HL-60/S4 treated with retinoic acid at 250 ng/mL for 4 days and 3 days (cell line): ENCODE results near the gene NTNG2.

Experiments
- in situ Hi-C: fragments of 300-500 bp; cut with MboI; formaldehyde crosslinking; loops from 2 replicates; pipeline ENCODE4 v1.7.0; 2022; ENCODE audit warnings: low sequenced_read_pairs

The NTNG2 gene

DNA sequence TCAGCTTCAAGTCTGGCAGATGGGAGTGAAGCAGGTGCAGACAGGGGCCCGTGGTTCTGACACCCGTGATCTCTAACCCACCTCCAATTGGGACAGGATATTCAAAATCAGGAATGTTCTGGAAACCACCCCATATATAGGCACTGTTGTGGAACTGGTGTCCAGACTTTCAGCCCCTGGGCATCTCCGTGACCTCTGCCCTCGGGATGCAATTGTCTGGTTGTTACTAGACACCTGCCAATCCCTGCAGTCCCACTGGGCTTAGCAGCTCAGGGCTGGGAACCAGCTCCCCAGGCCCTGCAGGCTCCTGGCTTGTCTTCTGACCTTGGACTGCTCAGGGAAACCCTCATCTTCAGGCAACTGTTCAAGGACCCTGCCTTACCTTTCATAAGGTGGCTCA, 38.8 kb downstream of the NTNG2 start:
- in situ Hi-C loops = no loop called here

DNA sequence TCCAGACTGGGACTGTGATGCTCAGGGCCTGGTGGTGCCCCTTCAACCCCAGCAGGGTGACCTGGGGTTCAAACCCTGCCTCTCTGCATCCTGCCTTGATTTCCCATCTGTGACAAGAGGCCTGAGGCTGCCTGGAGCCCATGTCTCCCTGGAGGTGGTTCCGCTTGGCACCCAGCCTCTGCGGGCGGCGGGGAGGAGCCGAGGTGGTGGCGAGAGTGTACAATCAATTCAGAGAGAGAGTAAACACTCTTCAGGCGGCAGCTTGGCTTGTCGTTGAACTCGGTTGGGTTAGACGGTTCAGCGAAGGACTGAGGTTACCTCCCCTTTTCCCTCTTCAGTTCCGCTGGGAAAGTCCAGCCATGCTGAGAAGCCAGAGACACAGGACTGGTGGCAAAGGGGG, 39.3 kb downstream of the NTNG2 start:
- in situ Hi-C loops = no loop called here

GRCh38 chr9:132201780-132202703, 40.2 kb downstream of the NTNG2 start:
- in situ Hi-C loops = no loop called here

- in situ Hi-C loops = no loop called here
Measured at GRCh38 chr9:132204883-132205282, 43.0 kb downstream of the NTNG2 start.

DNA sequence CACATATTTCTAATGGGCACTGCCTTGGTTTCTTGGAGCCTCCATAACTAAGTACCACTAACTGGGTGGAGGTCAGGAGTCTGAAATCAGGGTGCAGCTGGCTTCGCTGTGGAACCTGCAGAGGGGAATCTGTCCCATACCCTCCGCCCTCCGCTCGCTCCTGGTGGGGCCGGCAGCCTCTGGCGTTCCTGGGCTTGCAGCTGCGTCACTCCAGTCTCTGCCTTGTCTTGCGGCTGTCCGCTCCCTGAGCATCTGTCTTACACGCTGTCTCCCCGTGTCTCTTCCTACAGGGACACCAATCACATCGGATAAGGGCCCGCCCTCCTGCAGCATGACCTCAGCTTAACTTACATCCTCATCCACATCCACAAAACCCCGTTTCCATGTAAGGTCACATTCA, 45.4 kb downstream of the NTNG2 start:
- in situ Hi-C loops = no loop called here

GRCh38 chr9:132207839-132208615, 46.2 kb downstream of the NTNG2 start:
- in situ Hi-C loops = no loop called here

- in situ Hi-C loops = no loop called here
Measured at GRCh38 chr9:132209228-132209627, 47.4 kb downstream of the NTNG2 start.

- in situ Hi-C loops = no loop called here
Measured at GRCh38 chr9:132210472-132211145, 48.8 kb downstream of the NTNG2 start.

- in situ Hi-C loops = no loop called here
Measured at GRCh38 chr9:132211570-132211969, 49.7 kb downstream of the NTNG2 start.

DNA sequence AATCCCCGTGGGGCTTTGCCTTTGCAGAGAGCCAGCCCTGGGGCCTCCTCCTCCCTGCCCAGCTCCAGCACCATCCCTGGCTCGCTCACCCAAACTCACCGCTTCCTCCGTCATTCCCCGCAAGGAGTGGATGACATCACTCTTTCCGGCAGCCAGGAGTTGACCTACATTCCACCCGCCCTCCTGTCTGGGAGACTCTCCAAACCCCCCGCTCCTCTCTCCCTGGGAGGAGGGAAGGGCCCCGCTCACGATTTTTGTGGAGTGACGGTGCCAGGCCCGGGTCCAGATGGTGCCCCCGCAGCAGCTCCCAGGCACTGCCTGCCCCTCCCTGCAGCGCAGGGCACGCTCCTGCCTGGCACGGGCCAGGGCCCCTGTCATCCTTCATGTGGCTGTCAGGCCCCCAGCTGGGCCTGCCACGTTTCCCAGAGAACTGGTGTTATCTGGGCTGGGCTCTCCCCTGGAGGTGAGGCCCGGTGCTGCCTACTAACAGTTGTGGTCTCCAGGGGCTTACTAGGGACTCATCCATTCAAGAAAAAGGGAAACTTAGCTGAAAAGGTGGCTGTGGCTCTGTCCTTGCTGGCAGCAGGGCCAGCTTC, 52.3 kb downstream of the NTNG2 start:
- in situ Hi-C loops = no loop called here

GRCh38 chr9:132216861-132217619, 55.2 kb downstream of the NTNG2 start:
- in situ Hi-C loops = no loop called here

DNA sequence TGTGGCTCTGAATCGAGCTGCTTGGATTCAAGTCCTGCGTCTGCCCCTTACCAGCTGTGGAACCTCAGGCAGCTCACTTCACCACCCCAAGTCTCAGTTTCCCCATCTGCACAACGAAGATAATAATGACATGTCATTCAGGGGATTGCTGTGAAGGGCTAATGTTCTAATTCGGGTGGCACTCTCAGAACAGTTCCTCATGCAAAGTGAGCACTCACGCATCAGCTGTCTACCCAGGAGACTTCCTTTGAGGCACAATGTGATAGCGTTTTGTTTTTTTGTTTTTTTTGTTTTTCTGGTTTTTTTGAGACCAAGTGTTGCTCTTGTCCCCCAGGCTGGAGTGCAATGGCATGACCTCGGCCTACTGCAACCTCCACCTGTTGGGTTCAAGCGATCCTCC, 56.4 kb downstream of the NTNG2 start:
- in situ Hi-C loops = no loop called here

DNA sequence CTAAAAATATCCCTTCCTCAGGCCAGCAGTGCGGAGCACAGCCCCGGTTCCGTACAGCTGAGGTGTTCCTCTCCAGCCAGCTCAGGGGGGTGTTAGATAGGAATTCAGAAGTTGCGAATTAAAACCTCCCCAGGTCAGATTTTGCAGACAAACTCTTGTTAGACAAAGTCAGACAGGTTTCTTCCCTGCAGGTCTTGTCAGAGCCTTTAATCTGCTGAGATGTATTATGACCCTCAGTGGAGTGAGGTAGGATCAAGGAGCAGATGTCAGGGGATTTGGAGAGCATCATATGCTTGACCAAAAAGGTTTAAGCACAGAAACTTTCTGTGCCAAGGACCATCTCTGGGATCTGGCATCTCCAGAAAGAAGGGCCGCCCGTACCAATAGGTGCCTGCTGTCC, 60.1 kb downstream of the NTNG2 start:
- in situ Hi-C loops = no loop called here

DNA sequence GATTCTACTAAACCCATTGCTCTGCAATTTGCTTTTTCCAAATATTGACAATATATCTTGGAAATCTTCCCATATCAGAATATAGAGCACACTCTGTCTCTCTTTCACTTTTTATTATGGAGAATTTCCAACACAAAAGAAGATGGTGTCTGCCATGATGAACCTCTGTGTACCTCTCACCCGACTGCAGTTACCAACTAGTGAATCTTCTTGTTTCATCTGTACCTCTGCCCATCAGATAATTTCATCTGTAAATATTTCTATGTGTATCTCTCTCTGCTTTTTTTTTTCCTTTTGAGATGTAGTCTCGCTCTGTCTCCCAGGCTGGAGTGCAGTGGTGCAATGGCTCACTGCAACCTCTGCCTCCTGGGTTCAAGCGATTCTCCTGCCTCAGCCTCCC, 62.8 kb downstream of the NTNG2 start:
- in situ Hi-C loops = no loop called here

- in situ Hi-C loops = no loop called here
Measured at GRCh38 chr9:132226571-132227430, 64.9 kb downstream of the NTNG2 start.

- in situ Hi-C loops = no loop called here
Measured at GRCh38 chr9:132228062-132228461, 66.2 kb downstream of the NTNG2 start.

DNA sequence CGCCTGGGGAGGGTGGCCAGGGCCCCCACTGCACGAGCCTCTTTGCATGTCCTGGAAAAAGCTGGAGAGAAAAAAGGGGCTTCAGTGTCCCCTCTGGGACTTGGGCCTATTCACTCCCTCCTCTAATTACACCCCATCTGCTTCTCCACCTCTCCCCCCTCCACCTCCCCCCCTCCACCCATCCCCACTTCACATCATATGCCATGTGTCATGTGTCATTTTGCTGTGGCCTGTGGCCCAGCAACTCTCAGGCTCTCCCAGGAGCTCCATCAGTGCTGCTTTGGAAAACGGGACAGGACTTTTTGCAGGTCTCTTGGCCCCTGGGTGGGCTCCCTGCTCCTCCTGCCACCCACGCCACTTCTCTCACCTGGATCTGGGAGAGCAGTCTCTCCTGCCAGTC, 68.7 kb downstream of the NTNG2 start:
- in situ Hi-C loops = loop anchor here (10.0 kb wide), 1 partner anchor 56 kb away; no protein-coding TSS in a partner anchor

DNA sequence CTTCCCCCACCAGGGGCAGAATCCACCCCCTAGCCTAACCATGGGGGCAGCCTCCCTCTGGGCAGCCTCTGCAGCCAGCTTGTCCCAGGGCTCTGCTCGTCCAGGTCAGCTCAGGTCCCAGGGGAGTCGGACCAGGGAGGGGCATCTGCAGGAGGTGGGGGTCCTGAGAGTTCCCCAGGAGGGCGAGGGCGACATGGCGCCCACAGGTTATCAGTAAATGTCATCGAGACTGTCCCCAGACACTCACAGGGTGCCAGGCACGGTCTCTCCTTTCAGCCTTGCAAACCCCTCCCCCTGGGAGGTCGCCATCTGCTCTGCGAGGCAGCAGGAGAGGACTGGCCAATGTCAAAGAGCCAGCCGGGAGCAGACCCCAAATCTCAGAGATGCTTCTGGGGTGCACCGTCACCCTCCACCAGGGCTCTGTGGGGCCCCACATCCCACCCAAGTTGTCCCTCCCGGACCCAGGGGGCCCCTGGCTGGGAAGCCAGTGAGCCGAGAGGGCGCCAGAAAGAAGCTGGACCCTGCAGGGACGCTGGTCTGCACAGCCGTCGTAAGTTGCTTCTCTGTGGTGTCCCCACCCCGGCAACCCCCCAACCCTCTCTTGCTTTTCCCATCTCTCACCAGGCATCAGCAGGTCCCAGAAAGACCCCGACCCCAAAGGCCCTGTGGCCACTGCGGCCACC, 69.3 kb downstream of the NTNG2 start:
- in situ Hi-C loops = loop anchor here (10.0 kb wide), 1 partner anchor 56 kb away; no protein-coding TSS in a partner anchor

DNA sequence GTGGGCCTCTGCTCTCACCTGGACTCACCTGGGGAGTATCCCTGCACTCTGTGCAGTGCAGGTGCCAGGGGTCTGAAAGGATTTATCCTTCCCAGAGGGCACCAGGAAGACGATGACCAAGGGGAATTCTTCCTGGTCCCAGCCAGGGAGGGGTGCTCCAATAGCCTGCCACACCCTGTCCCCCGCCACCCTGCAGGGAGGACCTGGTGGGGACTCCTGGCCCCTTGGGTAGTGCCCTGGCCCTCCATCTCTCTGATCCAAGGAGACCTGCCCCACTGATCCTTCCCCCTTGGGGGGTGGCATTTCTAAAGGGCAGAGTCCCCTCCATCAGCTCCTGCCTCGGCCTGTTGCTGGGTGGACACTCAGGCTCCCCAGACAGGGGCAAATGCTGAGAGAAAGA, 70.7 kb downstream of the NTNG2 start:
- in situ Hi-C loops = loop anchor here (10.0 kb wide), 1 partner anchor 58 kb away; no protein-coding TSS in a partner anchor
